Upper lobe of right lung (tissue), 1 donor: ENCODE results near the gene CAPN9. TPM values are rescaled to one million over a fixed set of nuclear protein-coding genes. Genes with fewer than 3 reads are reported as not detected.

Experiments
- ATAC-seq: fragments of 200-7000 bp; cut with Tn5 transposase; one replicate; pipeline ENCODE4 v1.9.1; 2020; ENCODE audit warnings: mild to moderate bottlenecking, moderate library complexity
- DNase-seq: peaks from one replicate; pipeline ENCODE4 v3.0.0-alpha.2; 2020
- H3K27ac ChIP-seq: fragments of 200-600 bp; one replicate; pipeline ENCODE4 v1.8.0; 2022
- H3K27me3 ChIP-seq: fragments of 200-600 bp; one replicate; pipeline ENCODE4 v1.8.0; 2022; ENCODE audit warnings: mild to moderate bottlenecking
- H3K36me3 ChIP-seq: fragments of 200-600 bp; one replicate; pipeline ENCODE4 v1.8.0; 2022
- H3K4me1 ChIP-seq: fragments of 200-600 bp; one replicate; pipeline ENCODE4 v1.8.0; 2022
- H3K4me3 ChIP-seq: fragments of 200-600 bp; one replicate; pipeline ENCODE4 v1.8.0; 2022; ENCODE audit warnings: mild to moderate bottlenecking
- H3K9me3 ChIP-seq: fragments of 200-600 bp; one replicate; pipeline ENCODE4 v1.8.0; 2022
- CTCF ChIP-seq: fragments of 200-600 bp; IDR thresholded peaks from one replicate; pipeline ENCODE4 v1.8.0; 2022; ENCODE audit warnings: antibody characterized with exemption
- intact Hi-C: fragments of 100-400 bp; cut with DNase I; formaldehyde crosslinking; loops from one replicate; pipeline ENCODE4 v1.11.0; 2022
- total RNA-seq: library from RNA; stranded (reverse); fragmentation: NEBNext Ultra II Directional; extraction: Animal tissue kit (Norgen Biotek cat#: 25700); gene quantifications from one replicate; pipeline ENCODE4 v1.2.1, GENCODE V29; 2021
- donor health status: DM: no; HTN: yes; CAD: no; lungs with severe emphysema.

CAPN9 gene
- total RNA-seq, 1 donor from 2014 or later = 21.8 TPM

- H3K4me3 ChIP-seq = peak overlapping the region; percentile 28
- H3K27me3 ChIP-seq = no peaks in the 10 kb centered on the region
- no peaks in the 10 kb centered on the region for H3K36me3 ChIP-seq
- DNase-seq (no peak), ATAC-seq (peak; percentile 40)
- H3K4me1 ChIP-seq = peaks cover 8% of the 10 kb centered on the region
- H3K9me3 ChIP-seq = no peaks in the 10 kb centered on the region
- no peak for TF ChIP-seq CTCF
- intact Hi-C loops = no loop called here
- H3K27ac ChIP-seq = peak overlapping the region; percentile 42
Measured at GRCh38 chr1:230747890-230748800, 957 bp downstream of the CAPN9 start.

- no peak for DNase-seq
- no peaks in the 10 kb centered on the region for H3K36me3 ChIP-seq
- H3K9me3 ChIP-seq = no peaks in the 10 kb centered on the region
- peak overlapping the region; percentile 28 for H3K4me3 ChIP-seq
- intact Hi-C loops = no loop called here
- no peak for TF ChIP-seq CTCF
- H3K27me3 ChIP-seq = no peaks in the 10 kb centered on the region
- H3K27ac ChIP-seq = no peak overlapping the region
- no peak for ATAC-seq
- peaks cover 13% of the 10 kb centered on the region for H3K4me1 ChIP-seq
Measured at GRCh38 chr1:230749150-230749549, 2.0 kb downstream of the CAPN9 start.

- H3K4me3 ChIP-seq = no peak overlapping the region
- ATAC-seq (no peak), DNase-seq (no peak)
- H3K27ac ChIP-seq = no peak overlapping the region
- no peaks in the 10 kb centered on the region for H3K9me3 ChIP-seq
- H3K36me3 ChIP-seq = no peaks in the 10 kb centered on the region
- H3K27me3 ChIP-seq = no peaks in the 10 kb centered on the region
- H3K4me1 ChIP-seq = peaks cover 13% of the 10 kb centered on the region
- intact Hi-C loops = no loop called here
- no peak for TF ChIP-seq CTCF
Measured at GRCh38 chr1:230749635-230750034, 2.4 kb downstream of the CAPN9 start.

- H3K27ac ChIP-seq = peak overlapping the region; percentile 60
- DNase-seq (no peak), ATAC-seq (peak; percentile 35)
- no peaks in the 10 kb centered on the region for H3K36me3 ChIP-seq
- no peak overlapping the region for H3K4me3 ChIP-seq
- intact Hi-C loops = no loop called here
- H3K4me1 ChIP-seq = peaks cover 13% of the 10 kb centered on the region
- no peaks in the 10 kb centered on the region for H3K27me3 ChIP-seq
- H3K9me3 ChIP-seq = no peaks in the 10 kb centered on the region
- TF ChIP-seq CTCF = no peak
Measured at GRCh38 chr1:230750576-230750975, 3.4 kb downstream of the CAPN9 start.

GRCh38 chr1:230750986-230751625 is 3.9 kb downstream of the CAPN9 start:
- no peaks in the 10 kb centered on the region for H3K27me3 ChIP-seq
- no peaks in the 10 kb centered on the region for H3K9me3 ChIP-seq
- H3K4me3 ChIP-seq = no peak overlapping the region
- no peak for TF ChIP-seq CTCF
- ATAC-seq (no peak), DNase-seq (no peak)
- no peaks in the 10 kb centered on the region for H3K36me3 ChIP-seq
- H3K4me1 ChIP-seq = peaks cover 13% of the 10 kb centered on the region
- H3K27ac ChIP-seq = peak overlapping the region; percentile 60
- intact Hi-C loops = no loop called here
